ENCODE data around the gene DENND1A.
"Not testable (repeated sequence)": the region's sequence is repeated elsewhere in the genome, so short reads cannot be mapped to it uniquely, and the experiment has no call there.

The DENND1A gene

DNA sequence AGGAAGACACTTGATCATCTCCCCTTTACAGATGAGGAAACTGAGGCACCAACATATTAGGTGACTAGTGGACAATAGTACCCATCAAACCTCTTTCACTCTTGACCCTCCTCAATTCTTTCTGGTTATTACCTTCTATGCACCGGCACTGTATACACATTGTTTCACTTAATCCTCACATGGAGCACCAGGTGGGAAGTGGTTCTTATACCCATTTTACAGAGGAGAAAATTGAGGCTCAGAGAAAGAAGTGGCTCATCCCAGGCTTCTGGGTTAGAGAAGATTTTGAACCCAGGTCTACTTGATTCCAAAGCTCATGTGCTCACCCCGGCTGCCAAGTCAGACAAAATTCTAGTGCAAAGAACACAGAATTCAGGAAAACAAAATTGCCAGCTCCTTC lies 17.4 kb upstream of the DENND1A start:
- no peak for DNase-seq

GRCh38 chr9:123946101-123946821 lies 16.3 kb upstream of the DENND1A start:
- DNase-seq, result no peak

DNA sequence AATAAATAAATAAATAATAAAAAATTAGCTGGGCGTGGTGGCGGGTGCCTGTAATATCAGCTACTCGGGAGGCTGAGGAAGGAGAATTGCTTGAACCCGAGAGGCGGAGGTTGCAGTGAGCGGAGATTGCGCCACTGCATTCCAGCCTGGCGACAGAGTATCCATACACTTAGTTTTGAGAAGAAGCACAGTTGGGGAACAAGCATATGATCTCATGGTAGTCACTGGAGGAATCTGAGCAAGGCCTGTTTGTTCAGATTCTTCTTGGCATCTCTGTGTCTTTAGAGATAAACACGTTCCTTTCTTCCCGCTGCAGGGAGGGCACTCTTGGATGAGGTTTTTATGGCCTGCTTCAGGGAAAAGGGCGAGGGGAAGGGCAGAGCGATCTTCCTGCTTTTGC lies 15.6 kb upstream of the DENND1A start:
- no peak for DNase-seq

GRCh38 chr9:123944464-123944863 lies 14.5 kb upstream of the DENND1A start:
- not testable (repeated sequence) for DNase-seq

GRCh38 chr9:123943671-123944070 lies 13.7 kb upstream of the DENND1A start:
- DNase-seq, result no peak

GRCh38 chr9:123942542-123942941 lies 12.6 kb upstream of the DENND1A start:
- no peak for DNase-seq

DNA sequence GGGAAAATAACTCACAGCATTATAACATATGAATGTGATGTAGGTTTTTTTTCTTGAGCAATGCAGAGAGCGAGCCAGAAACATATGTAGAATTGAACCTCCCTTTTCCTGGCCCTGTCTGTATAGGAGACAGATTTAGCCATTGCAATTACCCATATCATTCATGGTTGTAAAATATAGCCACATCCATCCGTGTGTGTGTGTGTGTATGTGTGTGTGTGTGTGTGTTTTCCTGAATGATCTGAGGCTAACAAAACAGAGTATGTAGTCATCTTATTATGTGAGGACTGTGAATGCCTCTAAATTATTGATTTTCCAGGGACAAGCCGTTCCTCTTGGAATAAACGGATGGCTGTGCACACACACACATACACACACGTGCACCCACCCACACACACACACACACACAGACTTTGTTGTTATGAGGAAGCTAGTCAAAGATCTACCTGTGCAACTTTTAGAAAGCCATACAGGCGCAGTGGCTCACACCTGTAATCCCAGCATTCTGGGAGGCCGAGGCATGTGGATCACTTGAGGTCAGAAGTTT lies 11.7 kb upstream of the DENND1A start:
- no peak for DNase-seq

GRCh38 chr9:123940721-123941523 lies 11.0 kb upstream of the DENND1A start:
- DNase-seq, result no peak

GRCh38 chr9:123938401-123938800 lies 8.5 kb upstream of the DENND1A start:
- no peak for DNase-seq

DNA sequence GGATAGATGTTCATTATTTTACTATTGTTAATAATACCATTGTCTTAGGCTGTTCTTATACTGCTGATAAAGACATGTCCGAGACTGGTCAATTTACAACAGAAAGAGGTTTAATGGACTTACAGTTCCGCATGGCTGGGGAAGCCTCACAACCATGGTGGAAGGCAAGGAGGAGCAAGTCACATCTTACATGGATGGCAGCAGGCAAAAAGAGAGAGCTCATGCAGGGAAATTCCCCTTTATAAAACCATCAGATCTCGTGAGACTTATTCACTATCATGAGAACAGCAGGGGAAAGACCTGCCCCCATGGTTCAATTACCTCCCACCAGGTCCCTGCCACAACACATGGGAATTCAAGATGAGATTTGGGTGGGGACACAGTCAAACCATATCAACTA lies 6.6 kb upstream of the DENND1A start:
- not testable (repeated sequence) for DNase-seq

DNA sequence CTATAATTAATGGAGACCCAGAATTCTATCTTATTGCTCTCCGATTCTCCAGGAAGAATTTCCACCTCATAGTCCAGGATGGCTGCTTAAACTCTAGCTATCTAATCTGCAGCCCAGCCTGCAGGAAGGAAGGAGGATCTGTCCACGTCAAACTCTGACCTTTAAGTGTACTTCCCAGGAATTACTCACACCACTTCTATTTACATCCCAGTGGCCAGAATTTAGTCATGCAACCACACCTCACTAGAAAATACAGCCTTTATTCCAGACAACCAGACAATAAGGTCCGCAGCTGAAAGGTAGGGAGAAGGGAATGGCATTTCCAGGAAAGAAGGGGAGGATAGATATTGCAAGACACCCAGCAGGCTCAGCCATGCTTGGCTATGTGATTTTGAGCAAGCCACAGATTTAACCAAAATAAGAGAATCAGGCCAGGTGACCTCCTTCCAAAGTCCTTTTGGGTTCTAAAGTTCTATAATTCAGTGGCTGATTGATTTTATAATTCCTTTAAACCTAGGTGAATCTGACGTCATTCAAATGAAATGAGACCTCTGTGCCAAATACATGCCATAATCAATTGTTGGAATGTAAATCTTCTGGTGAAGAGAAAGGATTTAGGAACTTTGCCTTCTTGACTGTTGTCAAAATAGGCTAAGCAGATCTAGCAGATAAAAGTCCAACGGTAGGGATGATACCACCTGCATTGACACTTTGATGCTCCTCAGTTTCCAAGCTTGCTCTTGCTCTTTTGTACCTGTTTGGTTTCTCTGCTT lies 3.7 kb upstream of the DENND1A start:
- DNase-seq, result no peak

- DNase-seq, result no peak
These were observed 603 bp downstream of the DENND1A start for GRCh38 chr9:123929177-123929869.

GRCh38 chr9:123928533-123929176 lies 1.3 kb downstream of the DENND1A start:
- DNase-seq, result peak in 1 of 2 donors; percentile 18

DNA sequence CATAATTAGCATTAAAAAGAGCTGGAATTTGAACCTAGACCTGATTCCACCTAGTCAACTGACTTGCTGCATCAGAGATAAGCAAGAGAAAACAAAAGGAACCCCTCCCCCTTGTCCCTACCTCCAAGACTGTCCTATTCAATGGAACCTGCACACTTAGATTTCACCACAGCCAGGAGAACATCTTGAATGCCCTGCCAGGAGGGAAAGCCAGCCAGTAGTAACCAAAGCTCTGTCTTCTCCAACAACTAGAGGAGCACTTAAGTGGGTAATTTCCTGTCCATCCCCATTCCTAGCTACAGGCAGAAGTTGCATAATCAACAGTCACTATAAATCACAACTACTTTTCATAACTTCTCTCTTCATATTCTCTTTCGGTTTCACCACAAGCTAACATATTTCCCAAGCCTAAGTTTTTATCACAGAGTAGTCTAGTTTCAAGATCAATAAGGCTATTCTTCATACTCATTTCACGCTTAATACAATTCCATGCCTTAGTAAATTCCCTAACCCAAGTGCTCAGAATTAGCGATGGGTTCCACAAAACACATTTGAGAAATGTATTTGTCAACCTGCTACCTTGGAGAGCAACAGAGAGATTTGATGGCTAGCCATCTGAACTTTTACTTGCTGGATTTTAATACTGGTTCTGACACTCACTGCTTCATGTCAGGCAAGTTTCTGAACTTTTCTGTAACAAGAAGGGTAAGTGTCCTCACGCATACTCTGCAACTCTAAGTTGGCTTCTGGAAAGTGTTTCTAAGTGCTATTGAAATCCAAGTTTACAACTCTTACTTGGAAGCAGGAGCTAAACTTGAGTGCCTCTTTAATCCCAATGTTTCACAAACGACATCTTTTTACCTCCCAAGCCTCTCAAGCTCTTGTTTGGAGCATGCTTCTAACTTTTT lies 2.0 kb downstream of the DENND1A start:
- peak; percentile 82 to 88 for DNase-seq

GRCh38 chr9:123926941-123927340 lies 3.0 kb downstream of the DENND1A start:
- no peak for DNase-seq

DNA sequence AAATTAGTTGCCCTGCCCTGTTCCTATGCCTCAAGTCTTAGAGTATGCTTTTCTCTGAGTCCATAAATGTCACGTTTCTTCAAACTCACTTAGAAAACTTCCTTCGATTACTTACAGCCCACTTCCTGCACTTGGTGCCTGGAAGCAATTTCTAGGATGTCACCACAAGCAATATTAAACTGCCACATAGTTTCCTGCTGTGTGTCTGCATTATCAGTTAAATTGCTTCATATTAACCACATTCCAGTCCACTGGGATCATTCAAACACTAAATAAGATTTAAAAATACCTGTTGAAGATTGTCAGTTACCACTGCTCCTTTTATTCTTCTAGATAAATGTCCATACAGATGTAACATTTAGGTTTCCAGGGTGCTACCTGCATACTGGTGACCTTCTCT lies 4.1 kb downstream of the DENND1A start:
- no peak for DNase-seq

DNA sequence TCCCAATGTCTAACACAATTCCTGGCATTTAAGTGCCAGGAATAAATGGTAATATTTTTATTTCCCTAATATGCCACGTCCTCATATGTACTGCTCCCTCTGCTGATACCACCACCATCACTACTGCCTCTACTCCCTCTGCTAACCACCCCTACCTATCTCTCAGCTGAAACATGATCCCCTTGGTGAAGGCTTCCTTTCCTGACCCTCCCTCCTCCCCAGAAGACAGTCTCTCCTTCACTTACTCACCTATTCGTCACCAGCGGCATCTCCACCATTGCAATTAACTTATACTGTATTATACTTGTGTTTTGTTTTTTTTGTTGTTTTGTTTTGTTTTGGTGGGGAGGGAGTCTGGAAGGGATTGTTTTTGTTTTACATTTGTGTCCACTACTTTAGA lies 4.8 kb downstream of the DENND1A start:
- no peak for DNase-seq

DNA sequence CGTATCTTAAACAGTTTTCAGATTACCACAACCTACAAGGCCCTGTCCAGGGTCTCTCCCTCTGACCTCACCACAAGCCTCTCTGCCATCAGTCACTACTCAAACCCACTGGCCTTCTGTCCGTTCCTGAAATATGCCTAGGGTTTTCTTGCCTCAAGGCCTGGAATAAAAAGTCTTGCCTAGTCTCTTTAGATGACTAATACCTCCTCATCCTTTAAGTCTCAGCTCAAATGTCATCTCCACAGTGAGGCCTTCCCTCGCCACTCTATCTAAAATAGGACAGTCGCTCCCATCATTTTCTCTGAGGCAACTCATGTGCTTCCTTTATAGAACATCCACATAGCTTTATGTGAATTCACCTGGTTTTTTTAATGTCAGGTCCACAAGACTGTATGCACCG lies 5.2 kb downstream of the DENND1A start:
- DNase-seq, result no peak

DNA sequence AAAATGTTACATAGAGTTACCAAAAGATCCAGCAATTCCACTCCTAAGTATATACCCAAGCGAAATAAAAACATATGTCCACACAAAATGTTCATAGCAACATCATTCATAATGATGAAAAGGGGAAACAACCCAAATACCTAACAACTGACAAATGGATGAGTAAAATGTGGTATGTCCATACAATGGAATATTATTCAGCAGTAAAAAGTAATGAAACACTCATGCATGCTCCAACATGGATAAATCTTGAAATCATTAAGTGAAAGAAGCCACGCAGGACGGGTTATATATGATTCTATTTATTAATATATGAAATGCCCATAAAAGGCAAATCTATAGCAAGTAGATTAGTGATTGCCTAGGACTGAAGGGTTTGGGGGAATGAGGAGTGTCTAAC lies 6.0 kb downstream of the DENND1A start:
- DNase-seq, result no peak

DNA sequence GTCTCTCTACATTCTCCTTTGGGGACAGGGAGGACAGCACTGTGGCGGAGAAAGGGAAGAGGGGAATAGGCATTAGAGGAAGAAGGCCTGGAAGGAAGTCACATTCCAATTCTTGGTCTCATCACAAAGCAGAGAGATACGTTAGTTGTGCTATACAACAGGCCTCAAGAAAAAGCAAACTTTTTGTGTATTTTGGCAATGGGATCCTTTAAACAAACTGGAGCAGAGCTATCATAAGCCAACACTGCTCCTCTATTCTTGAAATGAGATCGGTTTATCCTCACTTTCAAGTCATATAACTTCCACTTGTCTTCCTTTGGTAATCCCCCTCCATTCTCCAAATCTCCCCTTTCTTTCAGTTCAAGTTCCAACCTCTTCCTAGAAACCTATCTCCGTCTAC lies 6.5 kb downstream of the DENND1A start:
- DNase-seq, result no peak

- no peak for DNase-seq
These were observed 7.0 kb downstream of the DENND1A start for GRCh38 chr9:123922911-123923310.
